RPMI8226 (cell line): ENCODE results near the gene ADAM11.

Source experiments
- DNase-seq: peaks from one replicate; pipeline ENCODE4 v3.0.0-alpha.2; 2015

The ADAM11 gene

GRCh38 chr17:44759086-44759915, 513 bp downstream of the ADAM11 start:
- DNase-seq: no peak

DNA sequence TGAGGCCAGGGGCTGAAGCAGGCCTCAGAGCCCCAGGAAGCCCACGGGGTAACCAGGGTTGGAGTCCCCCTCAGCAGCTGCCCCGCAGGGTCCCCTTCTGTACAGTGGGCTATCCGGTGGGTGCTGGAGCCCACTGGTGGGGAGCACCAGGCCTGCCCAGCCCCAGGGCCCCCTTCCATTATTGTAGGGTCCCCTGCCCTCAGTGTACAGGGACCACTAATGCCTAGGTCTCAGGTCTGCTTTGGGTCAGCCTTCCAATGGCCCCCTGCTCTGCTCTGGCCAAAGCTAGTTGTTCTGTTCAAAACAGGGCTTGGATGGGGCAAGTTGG, 1.1 kb downstream of the ADAM11 start:
- no peak for DNase-seq

- no peak for DNase-seq
Observed at GRCh38 chr17:44760474-44761308, 1.9 kb downstream of the ADAM11 start.

- DNase-seq: no peak
Observed at GRCh38 chr17:44761932-44762810, 3.4 kb downstream of the ADAM11 start.

- DNase-seq: no peak
Observed at GRCh38 chr17:44763170-44763569, 4.4 kb downstream of the ADAM11 start.

- DNase-seq: peak; percentile 2
Observed at GRCh38 chr17:44765965-44766364, 7.2 kb downstream of the ADAM11 start.

DNA sequence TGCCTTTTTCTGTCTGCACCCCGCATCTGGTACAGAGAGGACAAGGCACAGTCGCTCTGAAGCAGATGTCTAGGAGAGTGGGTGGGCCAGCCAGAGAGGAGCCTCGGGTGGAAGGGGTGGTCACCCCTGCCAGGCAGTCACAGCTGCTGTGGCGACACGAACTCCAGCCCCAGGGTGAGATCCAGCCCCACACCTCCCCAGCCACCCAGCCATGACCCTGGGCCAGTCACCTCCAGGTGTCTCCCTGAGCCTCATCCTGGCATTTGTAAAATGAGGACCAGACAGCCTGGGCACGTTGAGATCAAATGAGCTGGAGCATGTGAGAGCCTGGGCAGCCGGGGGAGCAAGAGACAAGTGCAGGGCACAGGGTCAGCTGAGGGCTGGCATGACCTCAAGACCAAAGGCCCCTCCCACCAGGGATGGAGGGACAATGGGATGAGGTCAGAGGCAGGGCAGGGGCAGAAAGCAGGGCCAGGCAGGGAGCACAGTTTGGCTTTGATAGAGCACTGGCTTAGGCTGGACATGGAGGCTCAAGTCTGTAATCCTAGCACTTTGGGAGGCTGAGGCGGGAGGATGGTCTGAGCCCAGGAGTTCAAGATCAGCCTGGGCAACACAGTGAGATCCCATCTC, 7.7 kb downstream of the ADAM11 start:
- DNase-seq: peak; percentile 19

DNA sequence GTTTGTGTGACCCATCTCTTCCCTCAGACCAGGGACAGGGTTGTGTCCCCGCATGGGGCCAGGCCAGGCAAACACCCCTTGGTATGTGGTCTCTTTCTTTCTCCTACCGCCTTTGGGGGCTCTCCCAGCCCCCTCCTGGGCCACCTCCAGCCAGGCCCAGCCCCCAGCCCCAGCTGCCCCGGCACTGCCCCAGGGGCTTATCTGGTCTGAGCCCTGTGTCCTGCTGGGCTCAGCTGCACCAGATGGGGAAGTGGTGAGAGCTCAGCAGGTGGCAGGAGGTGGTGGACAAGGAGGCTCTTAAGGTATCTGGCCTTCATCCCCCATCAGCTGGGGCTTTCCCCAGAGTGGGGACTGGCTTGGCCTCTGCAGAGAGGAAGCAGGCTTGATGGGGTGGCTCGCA, 8.7 kb downstream of the ADAM11 start:
- DNase-seq: peak; percentile 72

DNA sequence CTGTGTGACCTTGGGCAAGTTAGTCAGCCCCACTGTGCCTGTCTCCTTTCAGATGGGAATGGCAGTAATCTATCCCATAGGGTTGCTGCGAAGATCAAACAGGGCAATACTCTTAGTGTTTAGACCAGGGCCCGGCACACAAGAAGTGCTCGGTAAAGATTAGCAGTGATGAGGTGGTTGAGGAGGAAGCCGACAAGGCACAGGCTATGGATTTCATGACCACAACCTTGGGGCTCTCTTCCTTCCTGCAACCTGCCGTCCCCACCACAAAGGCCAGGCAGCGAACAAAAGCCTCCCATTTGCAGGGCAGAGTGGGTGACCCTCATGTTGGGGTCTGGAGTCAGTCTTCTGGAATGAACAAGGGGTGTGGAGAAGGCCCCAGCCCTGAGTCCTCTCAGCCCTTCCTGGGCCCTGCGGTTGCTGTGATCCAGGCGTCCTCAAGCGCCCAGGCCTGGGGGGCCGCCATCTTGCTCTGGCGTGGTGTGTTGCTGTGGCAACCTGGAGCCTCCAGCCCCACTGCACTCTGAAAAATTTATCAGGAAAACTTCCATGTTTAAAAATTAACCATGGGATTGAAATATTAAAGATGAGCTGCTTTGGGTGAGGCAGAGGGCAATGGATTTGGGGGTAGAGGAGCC, 9.8 kb downstream of the ADAM11 start:
- DNase-seq: no peak

DNA sequence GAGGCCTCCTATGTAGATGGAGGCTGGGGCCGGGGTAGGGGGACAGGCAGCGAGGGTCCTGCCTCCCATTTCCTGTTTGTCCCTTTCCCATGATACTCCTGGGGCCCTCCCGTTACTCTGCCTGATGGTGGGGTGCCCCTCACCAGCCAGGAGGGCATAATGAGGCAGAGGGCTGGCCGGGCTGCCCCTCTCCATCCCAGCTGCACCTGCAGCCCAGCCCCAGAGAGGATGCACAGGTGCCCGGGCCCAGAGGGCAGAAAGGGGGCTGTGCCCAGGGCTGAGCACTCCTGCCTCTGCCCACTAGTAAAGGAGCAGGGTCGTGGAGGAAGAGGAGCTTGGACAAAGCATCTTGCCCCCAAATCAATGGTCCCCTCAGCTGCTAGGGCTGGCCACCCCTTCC, 10.4 kb downstream of the ADAM11 start:
- no peak for DNase-seq

- peak; percentile 2 for DNase-seq
Observed at GRCh38 chr17:44769647-44770084, 10.9 kb downstream of the ADAM11 start.

GRCh38 chr17:44770166-44770925, 11.6 kb downstream of the ADAM11 start:
- no peak for DNase-seq

DNA sequence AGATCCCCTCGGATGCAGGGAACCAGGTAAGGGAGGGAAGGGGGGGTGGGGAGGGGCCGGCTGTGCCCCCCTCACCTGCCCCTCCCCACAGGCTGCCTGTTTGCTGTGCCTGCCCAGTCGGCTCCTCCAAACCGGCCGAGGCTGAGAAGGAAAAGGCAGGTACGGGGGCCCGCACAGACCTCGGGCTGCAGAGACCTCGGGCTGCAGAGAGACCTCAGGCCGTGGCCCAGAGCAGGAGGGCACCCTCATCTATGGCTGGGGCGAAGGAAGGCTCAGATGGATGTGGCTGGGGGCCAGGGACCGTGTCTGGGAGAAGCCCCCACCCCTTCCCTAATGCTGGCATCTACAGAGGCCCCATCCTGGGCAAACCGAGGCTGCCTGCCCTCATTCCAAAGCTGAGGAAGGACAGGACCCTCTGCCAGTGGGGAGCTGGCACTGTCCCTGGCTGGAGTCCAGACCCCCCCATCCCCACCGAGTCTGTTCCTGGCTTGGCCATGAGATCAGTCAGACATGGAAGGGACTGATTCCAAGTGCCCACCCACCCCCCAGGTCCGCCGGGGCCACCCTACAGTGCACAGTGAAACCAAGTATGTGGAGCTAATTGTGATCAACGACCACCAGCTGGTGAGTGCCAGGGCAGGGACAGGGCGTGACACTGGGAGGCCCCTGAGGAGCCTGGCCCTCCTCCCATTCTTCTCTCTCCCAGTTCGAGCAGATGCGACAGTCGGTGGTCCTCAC, 13.7 kb downstream of the ADAM11 start:
- no peak for DNase-seq

DNA sequence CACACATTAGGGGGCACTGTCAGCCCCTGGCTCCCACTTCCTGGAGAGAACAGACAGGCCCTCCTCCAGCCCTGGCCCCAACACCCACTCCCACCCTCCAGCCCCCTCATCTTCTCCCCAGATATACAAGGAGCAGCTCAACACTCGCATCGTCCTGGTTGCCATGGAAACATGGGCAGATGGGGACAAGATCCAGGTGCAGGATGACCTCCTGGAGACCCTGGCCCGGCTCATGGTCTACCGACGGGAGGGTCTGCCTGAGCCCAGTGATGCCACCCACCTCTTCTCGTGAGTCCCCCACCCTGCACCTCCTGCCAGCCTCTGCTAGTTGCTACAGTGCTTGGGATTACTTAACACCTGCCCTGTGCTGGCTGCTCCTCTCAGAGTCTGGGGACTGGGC, 14.4 kb downstream of the ADAM11 start:
- no peak for DNase-seq

DNA sequence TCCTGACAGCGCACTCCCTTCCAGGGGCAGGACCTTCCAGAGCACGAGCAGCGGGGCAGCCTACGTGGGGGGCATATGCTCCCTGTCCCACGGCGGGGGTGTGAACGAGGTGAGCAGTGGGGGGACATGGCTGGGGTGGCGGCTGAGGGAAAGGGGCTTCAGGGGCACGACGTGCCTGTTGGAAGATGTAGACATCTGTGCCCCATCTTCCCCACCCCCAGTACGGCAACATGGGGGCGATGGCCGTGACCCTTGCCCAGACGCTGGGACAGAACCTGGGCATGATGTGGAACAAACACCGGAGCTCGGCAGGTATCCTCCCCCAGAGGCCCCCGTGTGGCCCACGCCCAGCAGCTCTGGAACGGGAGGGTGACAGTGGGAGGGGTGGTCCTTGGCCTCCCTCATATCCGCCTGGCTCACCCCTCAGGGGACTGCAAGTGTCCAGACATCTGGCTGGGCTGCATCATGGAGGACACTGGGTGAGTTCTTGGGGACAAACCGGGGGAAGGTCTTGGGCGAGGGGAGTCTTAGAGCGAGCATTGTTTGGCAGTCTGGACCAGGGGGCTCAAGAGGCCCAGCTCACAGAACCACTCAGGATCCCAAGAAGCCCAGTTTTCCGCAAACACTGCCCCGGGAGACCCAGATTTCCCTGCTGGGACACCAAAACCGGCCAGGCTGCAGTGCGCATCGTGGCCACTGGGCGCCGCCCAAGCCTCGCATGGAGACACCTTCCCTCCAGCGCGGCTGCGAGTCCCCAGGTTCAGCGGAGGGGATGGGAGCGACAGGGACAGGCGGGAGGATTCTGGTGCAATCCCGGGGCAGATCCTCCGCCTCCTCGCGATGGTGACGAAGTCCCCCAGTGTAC, 15.7 kb downstream of the ADAM11 start:
- peak; percentile 92 for DNase-seq

DNA sequence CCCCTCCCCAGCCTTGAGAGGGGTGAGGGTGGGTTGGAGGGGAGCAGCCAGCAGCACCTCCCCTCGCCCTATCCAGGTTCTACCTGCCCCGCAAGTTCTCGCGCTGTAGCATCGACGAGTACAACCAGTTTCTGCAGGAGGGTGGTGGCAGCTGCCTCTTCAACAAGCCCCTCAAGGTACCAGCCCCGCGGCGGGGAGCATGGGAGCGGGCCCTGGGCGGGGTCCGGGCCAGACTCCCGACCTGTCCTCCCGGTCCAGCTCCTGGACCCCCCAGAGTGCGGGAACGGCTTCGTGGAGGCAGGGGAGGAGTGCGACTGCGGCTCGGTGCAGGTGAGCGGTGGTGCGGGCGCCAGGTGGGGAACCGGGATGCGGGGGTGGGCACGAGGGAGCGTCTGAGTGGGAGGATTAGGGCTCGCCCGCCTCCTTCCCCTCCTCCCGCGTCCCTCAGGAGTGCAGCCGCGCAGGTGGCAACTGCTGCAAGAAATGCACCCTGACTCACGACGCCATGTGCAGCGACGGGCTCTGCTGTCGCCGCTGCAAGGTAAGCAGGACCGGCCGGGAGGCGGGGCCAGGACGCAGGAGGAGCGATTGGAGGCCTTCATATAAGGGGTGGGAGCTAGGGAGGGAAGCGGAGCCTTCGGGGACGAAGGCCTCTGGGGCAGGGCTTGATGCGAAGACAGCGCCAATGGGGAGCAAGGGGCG, 16.5 kb downstream of the ADAM11 start:
- peak; percentile 99 for DNase-seq

DNA sequence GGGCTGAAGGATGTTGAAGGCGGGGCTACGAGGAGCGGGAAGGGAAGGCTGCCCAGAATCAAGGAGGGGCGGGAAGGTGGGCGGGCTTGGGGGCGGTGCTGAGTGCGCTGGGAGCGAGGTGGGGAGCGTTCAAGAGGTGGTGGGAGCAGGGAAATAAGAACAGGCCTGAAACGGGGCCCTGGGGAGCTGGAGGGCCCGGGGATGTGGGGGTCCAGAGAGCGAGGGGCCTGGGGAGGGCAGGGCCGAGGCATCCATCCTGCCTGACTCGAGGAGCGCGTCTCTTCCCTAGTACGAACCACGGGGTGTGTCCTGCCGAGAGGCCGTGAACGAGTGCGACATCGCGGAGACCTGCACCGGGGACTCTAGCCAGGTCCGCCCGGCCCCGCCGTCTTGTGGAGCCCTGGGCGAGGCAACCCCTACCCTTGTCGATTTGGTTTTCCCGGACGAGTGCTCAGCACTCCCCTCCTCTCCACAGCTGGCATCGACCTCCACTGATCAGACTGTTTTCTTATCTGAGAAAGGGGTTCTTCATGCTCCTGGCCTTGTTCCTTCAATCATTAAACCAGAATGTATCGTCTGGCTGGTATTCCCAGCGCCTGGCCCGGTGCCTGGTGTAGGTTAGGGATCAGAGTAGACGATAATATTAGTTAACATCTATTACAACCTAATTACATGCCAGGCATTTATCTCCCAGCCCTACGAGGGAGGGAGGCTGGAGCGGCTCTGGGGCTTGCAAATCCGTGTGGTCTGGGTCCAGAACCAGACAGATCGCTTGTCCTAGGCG, 17.2 kb downstream of the ADAM11 start:
- DNase-seq: peak; percentile 1
